Esophagus squamous epithelium (tissue), 5 donors: ENCODE data around the gene PTDSS2. TPM values are rescaled to one million over a fixed set of nuclear protein-coding genes. Genes with fewer than 3 reads are reported as not detected.
A peak's percentile ranks its signal among the peaks of the same experiment; 100 is the strongest.

Experiments
- DNase-seq: peaks from one replicate; lab custom pipeline; 2025; lab: John Stamatoyannopoulos, UW
- H3K27ac ChIP-seq, 4 donors: fragments of 200-600 bp; sonication (generic); one replicate each; pipeline ENCODE4 v1.5.1; 2016 to 2019; ENCODE audit warnings: mild to moderate bottlenecking in 1 of 4
- H3K27me3 ChIP-seq, 4 donors: fragments of 200-600 bp; sonication (generic); 1 replicate in 3 of 4; 2 replicates in 1 of 4; pipeline versions ENCODE4 v1.5.1 to v1.6.0; 2017 to 2021; ENCODE audit warnings: antibody characterized with exemption in 1 of 4
- H3K36me3 ChIP-seq, 3 donors: fragments of 200-600 bp; sonication (generic); one replicate each; pipeline ENCODE4 v1.5.1; 2016 to 2019
- H3K4me1 ChIP-seq, 3 donors: fragments of 200-600 bp; sonication (generic); one replicate each; pipeline ENCODE4 v1.5.1; 2017 to 2019
- H3K4me3 ChIP-seq, 4 donors: fragments of 200-600 bp; sonication (generic); 1 replicate in 3 of 4; 2 replicates in 1 of 4; pipeline ENCODE4 v1.5.1; 2016 to 2019; ENCODE audit warnings: mild to moderate bottlenecking in 2 of 4, moderate library complexity in 1 of 4
- H3K9me3 ChIP-seq, 3 donors: fragments of 200-600 bp; sonication (generic); one replicate each; pipeline ENCODE4 v1.5.1; 2016 to 2019
- CTCF ChIP-seq, 6 experiments: fragments of 450-650 bp in 4 of 6; fragments of 200-600 bp in 2 of 6; sonication (generic) in 2 of 6; IDR thresholded peaks; one replicate each; pipeline ENCODE4 v1.5.1; 2016 to 2019; ENCODE audit warnings: antibody characterized with exemption in 6 of 6, mild to moderate bottlenecking in 4 of 6, moderate library complexity in 4 of 6
- POLR2A ChIP-seq, 4 donors: fragments of 450-650 bp; IDR thresholded peaks; one replicate each; pipeline ENCODE4 v1.6.1; 2017; ENCODE audit warnings: antibody characterized with exemption in 4 of 4, mild to moderate bottlenecking in 4 of 4, moderate library complexity in 3 of 4
- WGBS, 2 donors: methylation state at CpG; one replicate each; pipeline ENCODE4 v1.1.5; 2018; 5-methylcytosine and 5-hydroxymethylcytosine counted together
- intact Hi-C: fragments of 100-400 bp; cut with DNase I; formaldehyde crosslinking; loops from one replicate; pipeline ENCODE4 v1.15.0; 2022
- total RNA-seq, 4 donors: library from RNA; depleted of rRNA; stranded (reverse); fragments of >200 nt; gene quantifications; one replicate each; pipeline ENCODE4 v1.1.0, GENCODE V29; 2016
- donor health status: DM: yes; HTN: yes; CAD: no.

PTDSS2 gene
- total RNA-seq, 4 donors from 2014 or later: 15.8 to 34.3 (median 22.8) TPM

DNA sequence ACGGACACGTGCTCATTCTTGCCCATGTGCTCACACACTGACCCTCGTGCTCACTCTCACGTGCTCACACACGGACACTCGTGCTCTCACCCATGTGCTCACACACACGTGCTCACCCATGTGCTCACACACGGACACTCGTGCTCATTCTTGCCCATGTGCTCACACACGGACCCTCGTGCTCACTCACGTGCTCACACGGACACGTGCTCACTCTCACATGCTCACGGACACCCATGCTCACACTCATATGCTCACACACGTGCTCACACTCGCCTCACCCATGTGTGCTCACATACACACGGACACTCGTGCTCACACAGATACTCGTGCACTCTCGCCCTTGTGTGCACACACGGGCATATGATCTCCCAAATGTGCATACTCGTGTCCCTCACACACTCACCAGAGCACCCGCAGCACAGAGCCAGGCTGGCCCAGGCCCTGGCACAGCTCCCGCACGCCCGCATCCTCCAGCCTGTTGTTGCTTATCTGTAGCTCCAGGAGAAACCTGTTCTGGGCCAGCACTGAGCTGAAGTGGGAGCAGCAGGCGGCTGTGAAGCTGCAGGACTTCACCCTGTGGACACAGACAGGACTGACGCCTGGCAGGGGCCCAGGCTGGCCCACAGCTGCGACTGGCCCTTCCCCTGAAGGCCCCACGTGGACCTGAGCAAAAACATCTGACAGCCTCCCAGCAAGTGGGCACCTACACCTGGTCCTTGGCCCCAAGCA, 47.7 kb downstream of the PTDSS2 start:
- Histone ChIP-seq H3K4me3 (no peak overlapping the region), H3K36me3 (peaks cover 60 to 99% (median 76%) of the 10 kb centered on the region in 3 donors), H3K27me3 (no peaks in the 10 kb centered on the region), H3K9me3 (no peaks in the 10 kb centered on the region), H3K4me1 (peaks cover 3 to 15% (median 8%) of the 10 kb centered on the region in 3 donors), H3K27ac (no peak overlapping the region)
- TF ChIP-seq CTCF (IDR thresholded peaks at IDR 0.05) (no peak), POLR2A (IDR thresholded peaks at IDR 0.05) (no peak)
- intact Hi-C loops: loop anchor here (5.0 kb wide), 1 partner anchor 35 kb away; no protein-coding TSS in a partner anchor
- DNase-seq: no peak
- WGBS, 2 donors: 96% methylated on average over 23 to 29 of the region's 31 CpGs

DNA sequence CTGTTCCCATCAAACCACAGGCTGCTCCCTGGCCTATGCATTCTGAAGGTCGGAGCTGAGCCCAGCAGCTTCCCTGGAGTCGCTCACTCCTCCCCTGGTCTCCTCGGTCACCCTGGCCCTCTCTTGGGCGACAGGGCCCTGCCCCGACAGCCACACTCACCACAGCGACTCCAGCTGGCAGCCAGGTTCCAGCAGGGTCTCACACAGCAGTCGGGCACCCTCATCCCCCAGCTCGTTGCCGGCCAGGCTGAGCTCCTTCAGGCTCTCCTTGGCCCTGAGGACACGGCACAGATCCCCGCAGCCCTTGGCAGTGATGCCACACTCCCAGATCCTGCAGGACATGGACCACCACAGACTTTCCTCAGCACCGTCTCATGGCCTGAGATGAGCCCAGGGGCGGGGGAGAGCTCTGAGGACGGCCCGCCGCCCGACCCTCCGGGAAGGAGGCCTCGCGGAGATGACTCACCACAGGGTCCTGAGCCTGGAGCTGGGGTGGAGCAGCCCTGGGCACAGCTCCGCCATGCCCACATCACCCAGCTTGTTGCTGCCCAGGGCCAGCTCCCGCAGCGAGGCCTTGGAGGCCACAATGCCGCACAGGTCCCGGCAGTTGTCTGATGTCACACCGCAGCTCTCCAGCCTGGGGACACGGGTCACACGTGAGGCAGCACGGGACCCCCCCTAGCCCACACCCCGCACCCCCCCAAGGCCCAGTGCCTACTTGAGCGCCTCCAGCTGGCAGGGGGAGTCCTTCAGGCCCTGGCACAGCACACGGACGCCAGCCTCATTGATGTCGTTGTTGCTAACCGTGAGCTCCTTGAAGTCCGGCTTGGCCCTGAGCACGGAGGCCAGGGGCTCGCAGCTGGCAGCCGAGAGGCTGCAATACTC, 48.5 kb downstream of the PTDSS2 start:
- Histone ChIP-seq H3K9me3 (no peaks in the 10 kb centered on the region), H3K36me3 (peaks cover 56 to 90% (median 76%) of the 10 kb centered on the region in 3 donors), H3K4me3 (no peak overlapping the region), H3K27ac (no peak overlapping the region), H3K27me3 (no peaks in the 10 kb centered on the region), H3K4me1 (peaks cover 11 to 23% (median 16%) of the 10 kb centered on the region in 3 donors)
- DNase-seq: no peak
- intact Hi-C loops: loop anchor here (5.0 kb wide), 1 partner anchor 36 kb away; no protein-coding TSS in a partner anchor
- TF ChIP-seq CTCF (IDR thresholded peaks at IDR 0.05) (no peak), POLR2A (IDR thresholded peaks at IDR 0.05) (no peak)
- 100% methylated on average over 1 of the region's 39 CpGs; no CpG with 5 or more reads in 1 of the 2 donors for WGBS, 2 donors

- intact Hi-C loops: loop anchor here (5.0 to 10.0 kb wide), 2 partner anchors 37 to 265 kb away; partner anchors contain the start of genes PSMD13 and SIRT3
These were observed 49.4 kb downstream of the PTDSS2 start for GRCh38 chr11:499201-500076.

More at GRCh38 chr11:499201-500076, 49.4 kb downstream of the PTDSS2 start:
- H3K9me3 ChIP-seq: no peaks in the 10 kb centered on the region
- H3K4me1 ChIP-seq: peaks cover 20 to 32% (median 25%) of the 10 kb centered on the region in 3 donors
- H3K27ac ChIP-seq: peak overlapping the region in 1 of 4 donors; percentile 10
- no peaks in the 10 kb centered on the region for H3K27me3 ChIP-seq
- TF ChIP-seq POLR2A (IDR thresholded peaks at IDR 0.05) (no peak), CTCF (IDR thresholded peaks at IDR 0.05) (no peak)
- WGBS, 2 donors: 68% methylated on average over 3 of the region's 24 CpGs; no CpG with 5 or more reads in 1 of the 2 donors
- H3K4me3 ChIP-seq: no peak overlapping the region
- peaks cover 47 to 81% (median 71%) of the 10 kb centered on the region in 3 donors for H3K36me3 ChIP-seq
- DNase-seq: no peak
